GM13977 (cell line): ENCODE measurements around the gene AK2.

Experiments used
- DNase-seq: peaks from one replicate; pipeline ENCODE4 v3.0.0; 2012; ENCODE audit warnings: low spot score
- CTCF ChIP-seq: IDR thresholded peaks from 2 replicates; pipeline ENCODE4 v1.5.1; 2012; ENCODE audit warnings: mild to moderate bottlenecking, control low read depth; ENCODE audit not compliant: insufficient read depth; ENCODE audit errors: extremely low read depth, missing control alignments
- in situ Hi-C: fragments of 300-500 bp; cut with MboI; formaldehyde crosslinking; loops from one replicate; pipeline ENCODE4 v1.12.0; 2022; ENCODE audit warnings: low sequenced_read_pairs, low pct_unique_long_range_greater_than_20kb, mixed read lengths, inconsistent platforms; ENCODE audit not compliant: unreplicated experiment

The AK2 gene

GRCh38 chr1:33014464-33015163 is 22.1 kb downstream of the AK2 start:
- in situ Hi-C loops, result no loop called here
- no peak for DNase-seq
- no peak for TF ChIP-seq CTCF

- no peak for TF ChIP-seq CTCF
- DNase-seq, result no peak
- in situ Hi-C loops, result no loop called here
Observed at GRCh38 chr1:33013791-33014190, 22.9 kb downstream of the AK2 start.

GRCh38 chr1:33012165-33012564 is 24.5 kb downstream of the AK2 start:
- DNase-seq, result no peak
- in situ Hi-C loops, result no loop called here
- TF ChIP-seq CTCF, result no peak

DNA sequence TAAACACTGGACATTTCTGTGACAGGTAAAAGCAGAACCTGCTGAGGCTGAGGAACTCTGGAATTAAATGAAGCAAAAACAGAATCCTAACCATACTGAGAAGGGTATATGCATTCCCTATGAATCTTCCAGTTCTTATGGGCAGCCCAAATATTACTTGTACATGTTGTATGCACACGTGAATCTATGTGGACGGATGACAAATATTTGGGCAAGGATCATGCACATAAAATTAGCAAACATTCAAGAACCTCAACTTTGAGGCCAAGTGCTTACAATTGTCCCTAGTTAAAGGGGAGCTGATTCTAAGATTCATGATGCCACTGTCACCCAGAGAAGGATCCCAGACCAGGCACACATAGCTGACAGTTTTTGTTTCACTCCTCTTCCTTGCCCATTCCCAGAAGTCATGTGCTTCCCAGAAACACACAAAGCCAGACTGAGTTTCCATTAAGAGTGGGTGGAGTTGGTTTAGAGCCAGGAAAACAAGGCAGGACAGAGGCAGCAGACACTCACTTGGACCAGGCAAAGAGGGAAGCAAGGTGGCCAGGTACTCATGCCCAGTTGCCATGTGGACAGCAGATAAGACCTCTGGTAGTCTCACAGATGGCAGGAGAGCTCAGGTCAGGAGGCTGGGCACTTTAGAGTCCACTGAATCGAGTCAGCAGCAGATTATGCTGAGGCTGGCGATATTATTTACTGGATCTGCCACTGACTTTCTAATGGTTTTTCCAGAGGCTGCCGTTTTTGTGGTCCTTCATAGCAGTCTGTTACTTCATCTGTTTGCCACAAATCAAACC is 25.6 kb downstream of the AK2 start:
- TF ChIP-seq CTCF, result no peak
- DNase-seq, result no peak
- in situ Hi-C loops, result no loop called here

DNA sequence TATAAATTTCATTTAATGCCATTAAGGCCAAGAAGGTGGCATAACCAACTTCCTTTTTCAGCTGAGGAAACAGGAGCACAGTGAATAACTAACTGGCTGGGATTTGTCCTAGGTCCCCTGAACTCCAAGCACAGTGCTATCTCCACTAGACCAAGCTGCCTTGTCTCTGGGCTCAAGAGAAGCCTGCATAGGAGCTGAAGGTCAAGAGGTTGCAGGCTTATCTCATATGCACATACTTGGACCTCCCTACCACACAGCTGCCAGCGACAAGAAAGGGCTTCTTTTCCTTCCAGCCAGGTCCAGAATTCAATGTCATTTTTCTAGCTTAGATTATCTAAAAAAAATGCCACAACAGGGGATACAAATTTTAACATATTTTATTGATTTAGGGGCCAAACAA is 27.1 kb downstream of the AK2 start:
- TF ChIP-seq CTCF, result no peak
- no peak for DNase-seq
- in situ Hi-C loops, result no loop called here

DNA sequence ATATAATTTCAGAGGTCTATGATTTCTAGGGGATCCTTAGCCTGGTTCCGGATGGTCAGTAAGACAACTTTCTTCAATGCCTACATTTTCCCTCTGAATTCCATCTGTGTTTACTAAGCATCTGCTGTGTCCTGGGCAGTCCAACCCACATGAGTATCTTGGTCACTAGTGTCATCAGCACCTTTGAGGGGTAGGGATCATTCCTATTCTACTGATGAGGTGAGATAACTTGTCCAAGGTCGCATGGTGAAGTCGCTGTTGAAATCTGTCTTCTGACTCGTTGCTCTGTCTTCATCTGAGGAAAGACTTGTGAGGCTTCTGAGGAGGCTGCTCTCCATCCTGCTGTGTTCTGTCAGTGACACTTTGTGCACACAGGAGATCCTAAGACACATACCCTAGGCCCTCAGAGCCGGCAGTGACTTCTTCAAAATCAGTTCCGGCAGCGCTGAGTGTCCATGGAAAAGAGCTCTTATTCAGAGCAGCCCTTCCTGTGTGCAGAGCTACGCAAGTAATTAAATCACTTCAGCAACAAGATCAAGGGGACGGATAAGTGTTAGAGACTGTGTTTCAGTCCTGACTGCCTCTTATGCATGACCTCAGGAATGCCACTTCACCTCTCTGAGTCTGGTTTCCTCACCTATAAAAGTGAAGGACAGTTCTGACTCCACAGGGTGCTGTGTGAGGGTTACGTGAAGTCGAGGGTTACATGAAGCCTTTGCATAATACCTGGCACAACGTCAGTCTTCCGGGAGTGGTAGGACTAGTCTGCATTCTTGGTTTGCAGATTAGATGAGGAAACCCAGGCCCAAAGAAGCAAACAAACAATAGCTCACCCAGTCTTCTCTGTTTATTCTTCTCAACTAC is 28.4 kb downstream of the AK2 start:
- in situ Hi-C loops, result no loop called here
- TF ChIP-seq CTCF, result no peak
- DNase-seq, result no peak
